Calu3 (cell line): ENCODE measurements around the gene IFNA13. TPM values are rescaled to one million over a fixed set of nuclear protein-coding genes. Genes with fewer than 3 reads are reported as not detected.
A peak's percentile ranks its signal among the peaks of the same experiment; 100 is the strongest.

Source experiments
- BruUV-seq: library from RNA; stranded (reverse); fragments of 400-500 nt; replicated peaks from 2 replicates; lab custom pipeline; 2021; lab: Mats Ljungman, UMichigan
- CTCF ChIA-PET: fragments of 300-600 bp; sonication (Branson Sonifier 250); formaldehyde crosslinking; loops from one replicate; lab custom pipeline; 2022; ENCODE audit warnings: antibody characterized with exemption; lab: Charles Lee
- DNase-seq: peaks from one replicate; pipeline ENCODE4 v3.0.0; 2022
- H3K27ac Mint-ChIP-seq: one replicate; pipeline ENCODE4 v1.8.0; 2022; ENCODE audit warnings: mixed read lengths; ENCODE audit not compliant: unreplicated experiment
- H3K27me3 Mint-ChIP-seq: one replicate; pipeline ENCODE4 v1.8.0; 2022; ENCODE audit warnings: mixed read lengths; ENCODE audit not compliant: unreplicated experiment
- H3K36me3 Mint-ChIP-seq: one replicate; pipeline ENCODE4 v1.8.0; 2022; ENCODE audit warnings: mild to moderate bottlenecking, moderate library complexity, mixed read lengths; ENCODE audit not compliant: insufficient read depth, unreplicated experiment
- H3K4me1 Mint-ChIP-seq: one replicate; pipeline ENCODE4 v1.8.0; 2022; ENCODE audit warnings: mild to moderate bottlenecking, low read depth, mixed read lengths; ENCODE audit not compliant: unreplicated experiment
- H3K4me3 Mint-ChIP-seq: one replicate; pipeline ENCODE4 v1.8.0; 2022; ENCODE audit warnings: mild to moderate bottlenecking, low read depth, moderate library complexity, mixed read lengths; ENCODE audit not compliant: unreplicated experiment
- H3K9me3 Mint-ChIP-seq: one replicate; pipeline ENCODE4 v1.8.0; 2022; ENCODE audit warnings: low read depth, mixed read lengths; ENCODE audit not compliant: unreplicated experiment
- CTCF ChIP-seq: fragments of 200-600 bp; IDR thresholded peaks from one replicate; pipeline ENCODE4 v1.8.0; 2022; ENCODE audit warnings: antibody characterized with exemption; ENCODE audit not compliant: unreplicated experiment
- intact Hi-C: fragments of 100-400 bp; cut with micrococcal nuclease; formaldehyde crosslinking; loops from one replicate; pipeline ENCODE4 v1.10.0; 2022; ENCODE audit not compliant: unreplicated experiment
- total RNA-seq: library from RNA; stranded (reverse); gene quantifications from 2 replicates; pipeline ENCODE4 v1.2.3, GENCODE V29; 2022

Gene IFNA13
- total RNA-seq, 1 experiment from 2014 or later = not detected

- BruUV-seq = no TSS peak
- Mint-ChIP-seq H3K9me3 (no peaks in the 10 kb centered on the region), H3K4me1 (no peaks in the 10 kb centered on the region), H3K4me3 (no peak overlapping the region), H3K36me3 (no peaks in the 10 kb centered on the region), H3K27ac (no peak overlapping the region), H3K27me3 (no peaks in the 10 kb centered on the region)
- CTCF ChIA-PET = no interaction called here
- TF ChIP-seq CTCF = no peak
- no peak for DNase-seq
- intact Hi-C loops = no loop called here
Observed at GRCh38 chr9:21340735-21341134, 27.1 kb downstream of the IFNA13 start.

DNA sequence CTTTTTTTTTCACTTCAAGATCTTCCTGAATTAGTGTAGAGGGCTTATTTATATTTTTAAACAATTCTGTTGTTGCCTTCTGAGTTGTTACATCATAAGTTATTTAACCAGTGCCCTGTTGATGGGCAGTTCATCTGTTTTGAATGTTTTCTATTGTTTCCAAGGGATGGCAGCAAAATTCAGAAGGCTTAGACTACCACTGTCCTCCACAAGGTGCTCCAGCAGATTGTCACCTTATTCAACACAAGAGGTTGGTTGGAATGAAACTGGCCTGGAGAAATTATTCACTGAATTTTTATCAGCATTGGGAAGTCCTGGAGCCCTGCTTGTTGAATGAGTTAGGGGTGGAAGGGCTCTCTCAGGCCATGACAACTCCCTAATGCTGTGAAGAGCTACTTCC lies 31.4 kb downstream of the IFNA13 start:
- H3K9me3 Mint-ChIP-seq = no peaks in the 10 kb centered on the region
- DNase-seq = no peak
- H3K4me1 Mint-ChIP-seq = no peaks in the 10 kb centered on the region
- no TSS peak for BruUV-seq
- peak overlapping the region; percentile 33 for H3K27ac Mint-ChIP-seq
- no peaks in the 10 kb centered on the region for H3K27me3 Mint-ChIP-seq
- intact Hi-C loops = no loop called here
- no peak for TF ChIP-seq CTCF
- H3K36me3 Mint-ChIP-seq = peaks cover 22% of the 10 kb centered on the region
- no peak overlapping the region for H3K4me3 Mint-ChIP-seq
- CTCF ChIA-PET = no interaction called here

DNA sequence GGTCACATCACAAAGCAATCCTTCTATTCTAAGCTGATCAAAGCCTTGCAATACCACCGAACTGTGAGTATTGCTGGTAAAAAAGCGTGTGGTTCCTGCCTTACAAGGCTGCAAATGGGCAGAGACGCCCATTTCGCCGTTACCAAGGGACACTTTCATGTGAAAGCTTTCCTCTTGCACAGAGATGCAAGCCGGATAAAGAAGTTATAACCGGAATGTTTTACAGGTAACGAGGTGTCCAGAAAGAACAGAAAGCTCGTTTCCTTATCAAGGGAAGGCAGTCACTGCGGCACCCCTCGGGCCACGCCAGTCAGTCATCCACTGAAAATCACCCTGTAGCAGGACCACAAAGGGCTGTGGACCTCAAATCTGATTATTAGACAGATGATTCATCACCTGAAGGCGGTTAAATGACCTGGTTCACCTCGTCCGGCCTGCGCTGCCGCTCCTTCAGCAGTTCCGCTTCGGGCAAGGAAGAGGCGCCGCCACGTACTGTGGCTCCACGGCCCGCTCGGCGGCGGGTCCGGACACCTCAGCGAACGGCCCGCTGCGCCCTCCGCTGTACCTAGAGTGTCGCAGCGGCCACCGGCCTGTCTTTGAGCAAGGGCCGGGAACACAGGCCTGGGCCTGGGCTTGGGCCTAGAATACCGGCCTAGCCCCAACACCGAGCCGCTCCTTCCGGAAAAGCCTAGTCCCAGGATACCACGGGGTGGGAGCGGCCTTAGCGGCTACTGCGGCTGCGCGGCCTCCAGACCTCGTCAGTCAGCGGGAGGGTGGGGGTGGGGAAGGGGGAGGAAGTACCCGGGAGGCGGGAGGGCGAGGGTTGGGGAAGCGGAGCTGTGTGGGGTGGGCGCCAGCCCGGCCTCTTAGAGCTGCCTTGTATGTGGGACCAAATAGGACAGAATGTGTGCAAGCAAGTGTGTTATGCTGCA lies 32.9 kb downstream of the IFNA13 start, which contains the start of gene KLHL9:
Gene KLHL9, minus strand, starts transcription at position 704 of the 932 bp plus-strand sequence. Its CDS starts 545 bp downstream, at position 159.
- peak; percentile 83 for DNase-seq
- BruUV-seq = TSS peak; percentile 40
- intact Hi-C loops = no loop called here

GRCh38 chr9:21333226-21333625 lies 34.6 kb downstream of the IFNA13 start:
- CTCF ChIA-PET = no interaction called here
- no peak for TF ChIP-seq CTCF
- no peak for DNase-seq
- no TSS peak for BruUV-seq
- no peak overlapping the region for H3K4me3 Mint-ChIP-seq
- no peaks in the 10 kb centered on the region for H3K9me3 Mint-ChIP-seq
- intact Hi-C loops = no loop called here
- H3K36me3 Mint-ChIP-seq = peaks cover 28% of the 10 kb centered on the region
- H3K4me1 Mint-ChIP-seq = no peaks in the 10 kb centered on the region
- H3K27me3 Mint-ChIP-seq = no peaks in the 10 kb centered on the region
- no peak overlapping the region for H3K27ac Mint-ChIP-seq

More for the DNA sequence above, 32.9 kb downstream of the IFNA13 start, which contains the start of gene KLHL9:
- no peaks in the 10 kb centered on the region for H3K4me1 Mint-ChIP-seq
- CTCF ChIA-PET = interaction anchor here (0.8 to 1.3 kb wide), 2 partner anchors 9 to 120 kb away, joined by 3 to 4 read pairs; no protein-coding TSS in a partner anchor
- H3K36me3 Mint-ChIP-seq = peaks cover 26% of the 10 kb centered on the region
- peak within 1 kb of the TSS; percentile 58 for H3K27ac Mint-ChIP-seq
- peak within 1 kb of the TSS; percentile 83 for H3K4me3 Mint-ChIP-seq
- TF ChIP-seq CTCF = no peak
- no peaks in the 10 kb centered on the region for H3K9me3 Mint-ChIP-seq
- no peaks in the 10 kb centered on the region for H3K27me3 Mint-ChIP-seq
